IMR-90 (cell line): ENCODE results near the gene CTIF. TPM values are rescaled to one million over a fixed set of nuclear protein-coding genes. Genes with fewer than 3 reads are reported as not detected.
A peak's percentile ranks its signal among the peaks of the same experiment; 100 is the strongest.

Experiments used
- ATAC-seq: fragments of 200-7000 bp; cut with Tn5 transposase; 2 replicates; pipeline ENCODE4 v1.9.1; 2020; ENCODE audit warnings: low read depth, mild to moderate bottlenecking, moderate library complexity
- BruUV-seq: library from RNA; stranded (reverse); fragments of 400-500 nt; replicated peaks from 2 replicates; lab custom pipeline; 2021; lab: Mats Ljungman, UMichigan
- CTCF ChIA-PET: fragments of 300-600 bp; formaldehyde crosslinking; extraction: SDS; loops from one replicate; lab custom pipeline; 2021; ENCODE audit warnings: antibody characterized with exemption; lab: Yijun Ruan, JAX
- POLR2A ChIA-PET: fragments of 300-600 bp; sonication (Branson Sonifier 250); formaldehyde crosslinking; loops from one replicate; lab custom pipeline; 2022; ENCODE audit warnings: antibody characterized with exemption; ENCODE audit not compliant: unreplicated experiment; lab: Charles Lee
- DNase-seq: peaks from one replicate; pipeline ENCODE4 v3.0.0; 2013
- H2AFZ ChIP-seq: replicated peaks from 2 replicates; pipeline ENCODE3; 2013; ENCODE audit warnings: low read length, mild to moderate bottlenecking; ENCODE audit not compliant: poor library complexity
- H2AK5ac ChIP-seq: 2 replicates; pipeline ENCODE4 v1.6.1; 2013; ENCODE audit warnings: low read depth, low read length, inconsistent platforms
- H2AK9ac ChIP-seq: replicated peaks from 2 replicates; pipeline ENCODE3; 2013; ENCODE audit warnings: mild to moderate bottlenecking, low read depth, low read length, moderate library complexity; ENCODE audit not compliant: poor library complexity
- H2BK120ac ChIP-seq: 2 replicates; pipeline ENCODE4 v1.6.1; 2013; ENCODE audit warnings: low read depth, low read length, inconsistent platforms
- H2BK15ac ChIP-seq: 3 replicates; pipeline ENCODE4 v1.6.1; 2013; ENCODE audit warnings: low read depth, low read length, inconsistent platforms
- H2BK20ac ChIP-seq: 2 replicates; pipeline ENCODE4 v1.6.1; 2013; ENCODE audit warnings: low read depth, mild to moderate bottlenecking, inconsistent platforms, low read length, moderate library complexity
- H2BK5ac ChIP-seq: 2 replicates; pipeline ENCODE4 v1.6.1; 2013; ENCODE audit warnings: mild to moderate bottlenecking, low read depth, low read length, inconsistent platforms; ENCODE audit not compliant: poor library complexity, severe bottlenecking
- H3K14ac ChIP-seq: replicated peaks from 2 replicates; pipeline ENCODE4 v1.6.1; 2013; ENCODE audit warnings: low read depth, low read length, inconsistent platforms
- H3K18ac ChIP-seq: 2 replicates; pipeline ENCODE4 v1.6.1; 2013; ENCODE audit warnings: low read depth, low read length, control low read depth
- H3K23ac ChIP-seq: 2 replicates; pipeline ENCODE4 v1.6.1; 2013; ENCODE audit warnings: low read depth, low read length, inconsistent platforms
- H3K27ac ChIP-seq: 2 replicates; pipeline ENCODE4 v1.5.1; 2013; ENCODE audit warnings: mild to moderate bottlenecking, control low read depth, low read length; ENCODE audit not compliant: insufficient read depth
- H3K27me3 ChIP-seq: 2 replicates; pipeline ENCODE4 v1.6.1; 2013; ENCODE audit warnings: low read length; ENCODE audit not compliant: control insufficient read depth, insufficient read depth
- H3K36me3 ChIP-seq: 2 replicates; pipeline ENCODE4 v1.6.1; 2013; ENCODE audit warnings: low read length, mixed read lengths; ENCODE audit not compliant: control insufficient read depth, insufficient read depth
- H3K4ac ChIP-seq: 2 replicates; pipeline ENCODE4 v1.6.1; 2013; ENCODE audit warnings: low read depth, low read length, inconsistent platforms
- H3K4me1 ChIP-seq: 2 replicates; pipeline ENCODE4 v1.6.1; 2013; ENCODE audit warnings: low read length, mixed read lengths; ENCODE audit not compliant: control insufficient read depth, insufficient read depth
- H3K4me2 ChIP-seq: 2 replicates; pipeline ENCODE4 v1.6.1; 2013; ENCODE audit warnings: low read depth, mild to moderate bottlenecking, control low read depth, low read length, moderate library complexity
- H3K4me3 ChIP-seq: 2 replicates; pipeline ENCODE4 v1.5.1; 2013; ENCODE audit warnings: low read depth, mild to moderate bottlenecking, control low read depth, low read length, moderate library complexity; ENCODE audit not compliant: insufficient read depth
- H3K56ac ChIP-seq: 2 replicates; pipeline ENCODE4 v1.6.1; 2013; ENCODE audit warnings: low read length, inconsistent platforms; ENCODE audit not compliant: insufficient read depth; ENCODE audit errors: extremely low read depth
- H3K79me1 ChIP-seq, 2 experiments: 2 replicates each; pipeline ENCODE4 v1.6.1; 2013; ENCODE audit warnings: low read length in 2 of 2, inconsistent platforms in 1 of 2, low read depth in 1 of 2
- H3K9ac ChIP-seq: 2 replicates; pipeline ENCODE4 v1.6.1; 2013; ENCODE audit warnings: low read depth, low read length, control low read depth
- H3K9me1 ChIP-seq: 2 replicates; pipeline ENCODE4 v1.6.1; 2013; ENCODE audit warnings: low read length, inconsistent platforms; ENCODE audit not compliant: insufficient read depth
- H3K9me3 ChIP-seq: 2 replicates; pipeline ENCODE4 v1.6.1; 2013; ENCODE audit warnings: low read length; ENCODE audit not compliant: control insufficient read depth, insufficient read depth
- H4K20me1 ChIP-seq: 2 replicates; pipeline ENCODE4 v1.6.1; 2013; ENCODE audit warnings: low read length, inconsistent platforms; ENCODE audit not compliant: insufficient read depth
- H4K5ac ChIP-seq: 2 replicates; pipeline ENCODE4 v1.6.1; 2013; ENCODE audit warnings: mild to moderate bottlenecking, low read depth, low read length, control low read depth
- H4K8ac ChIP-seq, 2 experiments: 2 replicates each; pipeline ENCODE4 v1.6.1; 2013; ENCODE audit warnings: low read depth in 2 of 2, low read length in 2 of 2, control low read depth in 1 of 2, inconsistent platforms in 1 of 2
- H4K91ac ChIP-seq: 2 replicates; pipeline ENCODE4 v1.6.1; 2013; ENCODE audit warnings: low read depth, low read length, inconsistent platforms; ENCODE audit not compliant: insufficient read depth
- BHLHE40 ChIP-seq: fragments of 150-350 bp; IDR thresholded peaks from 2 replicates; pipeline ENCODE4 v1.6.1; 2016; ENCODE audit warnings: mild to moderate bottlenecking, low read depth, low read length
- CEBPB ChIP-seq: IDR thresholded peaks from 2 replicates; pipeline ENCODE4 v1.6.1; 2012; ENCODE audit warnings: low read depth, low read length, improper control_type of control experiment
- CHD1 ChIP-seq: IDR thresholded peaks from 2 replicates; pipeline ENCODE4 v1.6.1; 2012; ENCODE audit warnings: low read depth, low read length, improper control_type of control experiment
- FOS ChIP-seq: fragments of 150-350 bp; IDR thresholded peaks from 2 replicates; pipeline ENCODE4 v1.6.1; 2016; ENCODE audit warnings: low read depth, low read length
- MAFK ChIP-seq: IDR thresholded peaks from 2 replicates; pipeline ENCODE4 v1.6.1; 2012; ENCODE audit warnings: low read depth, low read length, improper control_type of control experiment
- MAZ ChIP-seq: IDR thresholded peaks from 2 replicates; pipeline ENCODE4 v1.6.1; 2012; ENCODE audit warnings: low read depth, mild to moderate bottlenecking, low read length, improper control_type of control experiment, moderate library complexity, borderline replicate concordance
- MXI1 ChIP-seq: IDR thresholded peaks from 2 replicates; pipeline ENCODE4 v1.6.1; 2012; ENCODE audit warnings: low read depth, mild to moderate bottlenecking, low read length, moderate library complexity, borderline replicate concordance
- NFE2L2 ChIP-seq: fragments of 150-350 bp; IDR thresholded peaks from 2 replicates; pipeline ENCODE4 v1.6.1; 2016; ENCODE audit warnings: low read depth, mild to moderate bottlenecking, low read length
- POLR2A ChIP-seq: IDR thresholded peaks from 2 replicates; pipeline ENCODE4 v1.6.1; 2012; ENCODE audit warnings: mild to moderate bottlenecking, low read depth, low read length
- RAD21 ChIP-seq: IDR thresholded peaks from 2 replicates; pipeline ENCODE4 v1.6.1; 2012; ENCODE audit warnings: low read length, improper control_type of control experiment
- RFX5 ChIP-seq: IDR thresholded peaks from 2 replicates; pipeline ENCODE4 v1.8.0; 2012; ENCODE audit warnings: low read depth, mild to moderate bottlenecking, low read length, moderate library complexity
- SMC3 ChIP-seq: fragments of 150-350 bp; IDR thresholded peaks from 2 replicates; pipeline ENCODE4 v1.6.1; 2016; ENCODE audit warnings: low read depth, mild to moderate bottlenecking, antibody characterized with exemption, low read length, moderate library complexity
- WGBS, 2 experiments: methylation state at CpG; one replicate each; pipeline versions ENCODE4 v1.1.5 to v1.1.7; 2013; ENCODE audit warnings: missing lambda C conversion rate in 2 of 2; ENCODE audit not compliant: insufficient read length in 1 of 2; ENCODE audit errors: extremely low coverage in 2 of 2; 5-methylcytosine and 5-hydroxymethylcytosine counted together
- dilution Hi-C: fragments of 300-500 bp; cut with HindIII; formaldehyde crosslinking; loops from one replicate; pipeline ENCODE4 v1.14.3; 2018; ENCODE audit warnings: low sequenced_read_pairs; ENCODE audit not compliant: unreplicated experiment
- in situ Hi-C: fragments of 300-500 bp; cut with MboI; formaldehyde crosslinking; loops from 3 replicates; pipeline ENCODE4 v1.14.3; 2019; ENCODE audit warnings: low sequenced_read_pairs, inconsistent platforms, mixed read lengths
- intact Hi-C: fragments of 100-400 bp; cut with micrococcal nuclease; formaldehyde crosslinking; loops from 2 replicates; pipeline ENCODE4 v1.10.0; 2022
- polyA plus RNA-seq, 3 experiments: library from polyadenylated mRNA; depleted of rRNA; stranded (reverse); fragments of >200 nt; gene quantifications; 2 replicates each; pipeline ENCODE4 v1.2.3, GENCODE V29; 2012; ENCODE audit warnings: low replicate concordance in 1 of 3
- total RNA-seq: library from RNA; depleted of rRNA; stranded (reverse); fragments of >200 nt; gene quantifications from 2 replicates; pipeline ENCODE4 v1.2.3, GENCODE V29; 2012
- TF ChIP-seq, protein P1 (sequence below): fragments of 150-350 bp; IDR thresholded peaks from 2 replicates; pipeline ENCODE4 v1.6.1; 2016; ENCODE audit warnings: low read depth, mild to moderate bottlenecking, low read length, moderate library complexity, borderline replicate concordance
- TF ChIP-seq, protein P2 (sequence below): fragments of 150-350 bp; IDR thresholded peaks from 2 replicates; pipeline ENCODE4 v1.6.1; 2017; ENCODE audit warnings: mild to moderate bottlenecking, antibody characterized with exemption, low read length, low read depth
- TF ChIP-seq, protein P3 (sequence below): conservative IDR thresholded peaks from 2 replicates; pipeline ENCODE4 v1.5.1; 2012; ENCODE audit warnings: mild to moderate bottlenecking, low read depth, low read length, improper control_type of control experiment

Gene CTIF
- total and polyA plus RNA-seq, 2 of the 4 experiments (the other 2 are of a cell fraction): 25.1 to 57.0 TPM

DNA sequence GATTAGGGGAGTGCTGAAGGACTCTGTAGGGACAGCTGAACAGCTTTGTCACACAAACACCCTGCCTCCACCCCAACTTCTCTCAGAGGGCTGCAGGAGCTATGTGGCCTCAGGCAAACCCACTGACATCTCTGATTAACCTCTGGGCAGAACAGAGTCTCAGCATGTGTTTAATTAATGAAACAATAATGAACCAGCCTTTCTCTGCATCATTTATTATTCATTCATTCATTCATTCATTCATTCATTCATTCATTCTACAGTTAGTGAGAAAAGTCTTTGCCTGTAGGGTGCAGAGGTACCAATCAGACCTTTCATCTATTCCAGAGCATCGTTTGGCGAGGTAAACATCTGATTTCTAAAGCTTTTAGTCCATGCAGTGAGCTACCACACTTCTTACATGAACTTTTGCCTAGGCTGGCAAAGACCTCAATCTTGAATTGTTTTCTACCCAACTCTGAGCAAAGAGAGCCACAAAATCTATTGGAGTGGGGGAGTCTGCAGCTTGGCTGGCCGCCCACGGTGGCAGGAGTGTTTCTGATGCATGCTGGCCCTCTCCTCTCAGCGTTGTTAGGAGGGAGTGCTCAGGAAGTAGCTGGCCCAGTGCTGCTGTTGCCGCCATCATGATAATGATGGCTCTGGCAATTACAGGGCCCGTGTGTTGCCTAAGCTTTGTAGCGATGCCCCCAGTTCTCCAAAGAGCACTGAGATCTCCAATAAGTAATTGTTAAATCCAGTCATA is 213.1 kb downstream of the CTIF start:
- peaks cover 9% of the 10 kb centered on the region; the same call in 1 of the 2 replicates for H3K36me3 ChIP-seq
- H2AK5ac ChIP-seq: no peak overlapping the region
- H3K56ac ChIP-seq: no peak overlapping the region
- H3K4me2 ChIP-seq: no peak overlapping the region
- no peak overlapping the region for H2BK120ac ChIP-seq
- no peak overlapping the region for H3K9ac ChIP-seq
- in situ Hi-C loops (no loop called here), intact Hi-C loops (no loop called here), dilution Hi-C loops (no loop called here)
- H3K79me1 ChIP-seq: peaks cover 45 to 86% of the 10 kb centered on the region in 2 experiments
- CTCF ChIA-PET: interaction anchor here (0.6 kb wide), 1 partner anchor 17 kb away, joined by 4 read pairs; no protein-coding TSS in a partner anchor
- no peak overlapping the region for H2AFZ ChIP-seq
- no peak overlapping the region for H4K8ac ChIP-seq
- H2AK9ac ChIP-seq: no peak overlapping the region
- DNase-seq (no peak), ATAC-seq (peak; percentile 25; the same call in 1 of the 2 replicates)
- H3K4ac ChIP-seq: no peak overlapping the region
- H3K27ac ChIP-seq: no peak overlapping the region
- H3K23ac ChIP-seq: no peak overlapping the region; the same call in 1 of the 2 replicates
- WGBS, 2 experiments: 45% methylated on average over 6 of the region's 8 CpGs; no CpG with 5 or more reads in 1 of the 2 experiments
- H3K9me1 ChIP-seq: peaks cover 36% of the 10 kb centered on the region; the same call in 1 of the 2 replicates
- peak overlapping the region; percentile 21; the same call in 1 of the 2 replicates for H3K14ac ChIP-seq
- BruUV-seq: no TSS peak
- no peaks in the 10 kb centered on the region for H3K27me3 ChIP-seq
- no peak overlapping the region for H2BK20ac ChIP-seq
- POLR2A ChIA-PET: no interaction called here
- no peak overlapping the region for H2BK15ac ChIP-seq
- H4K91ac ChIP-seq: no peak overlapping the region
- peaks cover 52% of the 10 kb centered on the region for H4K20me1 ChIP-seq
- no peak overlapping the region for H3K4me3 ChIP-seq
- no peak overlapping the region for H3K18ac ChIP-seq
- no peaks in the 10 kb centered on the region for H3K9me3 ChIP-seq
- no peak overlapping the region for H2BK5ac ChIP-seq
- H4K5ac ChIP-seq: no peak overlapping the region
- peaks cover 5% of the 10 kb centered on the region for H3K4me1 ChIP-seq
- TF ChIP-seq RAD21 (no peak), CHD1 (no peak), MXI1 (no peak), POLR2A (no peak), CEBPB (no peak), MAFK (no peak), SMC3 (no peak), RFX5 (no peak), MAZ (no peak), NFE2L2 (no peak), FOS (no peak), BHLHE40 (no peak)
- TF ChIP-seq, protein P1, sequence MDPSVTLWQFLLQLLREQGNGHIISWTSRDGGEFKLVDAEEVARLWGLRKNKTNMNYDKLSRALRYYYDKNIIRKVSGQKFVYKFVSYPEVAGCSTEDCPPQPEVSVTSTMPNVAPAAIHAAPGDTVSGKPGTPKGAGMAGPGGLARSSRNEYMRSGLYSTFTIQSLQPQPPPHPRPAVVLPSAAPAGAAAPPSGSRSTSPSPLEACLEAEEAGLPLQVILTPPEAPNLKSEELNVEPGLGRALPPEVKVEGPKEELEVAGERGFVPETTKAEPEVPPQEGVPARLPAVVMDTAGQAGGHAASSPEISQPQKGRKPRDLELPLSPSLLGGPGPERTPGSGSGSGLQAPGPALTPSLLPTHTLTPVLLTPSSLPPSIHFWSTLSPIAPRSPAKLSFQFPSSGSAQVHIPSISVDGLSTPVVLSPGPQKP: no peak
- TF ChIP-seq, protein P2, sequence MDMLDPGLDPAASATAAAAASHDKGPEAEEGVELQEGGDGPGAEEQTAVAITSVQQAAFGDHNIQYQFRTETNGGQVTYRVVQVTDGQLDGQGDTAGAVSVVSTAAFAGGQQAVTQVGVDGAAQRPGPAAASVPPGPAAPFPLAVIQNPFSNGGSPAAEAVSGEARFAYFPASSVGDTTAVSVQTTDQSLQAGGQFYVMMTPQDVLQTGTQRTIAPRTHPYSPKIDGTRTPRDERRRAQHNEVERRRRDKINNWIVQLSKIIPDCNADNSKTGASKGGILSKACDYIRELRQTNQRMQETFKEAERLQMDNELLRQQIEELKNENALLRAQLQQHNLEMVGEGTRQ: no peak
- TF ChIP-seq, protein P3, sequence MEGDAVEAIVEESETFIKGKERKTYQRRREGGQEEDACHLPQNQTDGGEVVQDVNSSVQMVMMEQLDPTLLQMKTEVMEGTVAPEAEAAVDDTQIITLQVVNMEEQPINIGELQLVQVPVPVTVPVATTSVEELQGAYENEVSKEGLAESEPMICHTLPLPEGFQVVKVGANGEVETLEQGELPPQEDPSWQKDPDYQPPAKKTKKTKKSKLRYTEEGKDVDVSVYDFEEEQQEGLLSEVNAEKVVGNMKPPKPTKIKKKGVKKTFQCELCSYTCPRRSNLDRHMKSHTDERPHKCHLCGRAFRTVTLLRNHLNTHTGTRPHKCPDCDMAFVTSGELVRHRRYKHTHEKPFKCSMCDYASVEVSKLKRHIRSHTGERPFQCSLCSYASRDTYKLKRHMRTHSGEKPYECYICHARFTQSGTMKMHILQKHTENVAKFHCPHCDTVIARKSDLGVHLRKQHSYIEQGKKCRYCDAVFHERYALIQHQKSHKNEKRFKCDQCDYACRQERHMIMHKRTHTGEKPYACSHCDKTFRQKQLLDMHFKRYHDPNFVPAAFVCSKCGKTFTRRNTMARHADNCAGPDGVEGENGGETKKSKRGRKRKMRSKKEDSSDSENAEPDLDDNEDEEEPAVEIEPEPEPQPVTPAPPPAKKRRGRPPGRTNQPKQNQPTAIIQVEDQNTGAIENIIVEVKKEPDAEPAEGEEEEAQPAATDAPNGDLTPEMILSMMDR: no peak
